Kidney epithelial cell (primary cell): Measurements from ENCODE around the gene ECM2. TPM values are rescaled to one million over a fixed set of nuclear protein-coding genes. Genes with fewer than 3 reads are reported as not detected.

Source experiments
- DNase-seq: peaks from one replicate; pipeline ENCODE4 v3.0.0-alpha.2; 2010; ENCODE audit warnings: low read depth
- H3K27me3 ChIP-seq: 2 replicates; pipeline ENCODE4 v1.6.0; 2011; ENCODE audit warnings: low read length; ENCODE audit not compliant: control insufficient read depth, insufficient read depth
- H3K36me3 ChIP-seq: 2 replicates; pipeline ENCODE4 v1.5.1; 2011; ENCODE audit warnings: low read length; ENCODE audit not compliant: control insufficient read depth, insufficient read depth
- H3K4me3 ChIP-seq: 2 replicates; pipeline ENCODE4 v1.5.1; 2011; ENCODE audit warnings: low read depth, mild to moderate bottlenecking, control low read depth, low read length
- CTCF ChIP-seq: IDR thresholded peaks from 2 replicates; pipeline ENCODE4 v1.5.1; 2011; ENCODE audit warnings: mild to moderate bottlenecking, moderate library complexity, low read length, control low read depth, inconsistent platforms; ENCODE audit not compliant: insufficient read depth, poor library complexity, severe bottlenecking
- total RNA-seq: library from RNA; depleted of rRNA; stranded (reverse); fragments of >200 nt; gene quantifications from 2 replicates; pipeline ENCODE4 v1.2.3, GENCODE V29; 2015

The ECM2 gene
- total RNA-seq, 1 donor from 2014 or later = not detected

- no peaks in the 10 kb centered on the region for H3K36me3 ChIP-seq
- H3K4me3 ChIP-seq = no peak overlapping the region
- no peaks in the 10 kb centered on the region for H3K27me3 ChIP-seq
- TF ChIP-seq CTCF = no peak
- no peak for DNase-seq
These were observed 56.4 kb downstream of the ECM2 start for GRCh38 chr9:92479346-92479745.

- TF ChIP-seq CTCF = no peak
- no peaks in the 10 kb centered on the region for H3K27me3 ChIP-seq
- no peaks in the 10 kb centered on the region for H3K36me3 ChIP-seq
- H3K4me3 ChIP-seq = no peak overlapping the region
- DNase-seq = no peak
These were observed 57.0 kb downstream of the ECM2 start for GRCh38 chr9:92478783-92479182.

- no peaks in the 10 kb centered on the region for H3K36me3 ChIP-seq
- no peak overlapping the region for H3K4me3 ChIP-seq
- no peaks in the 10 kb centered on the region for H3K27me3 ChIP-seq
- TF ChIP-seq CTCF = no peak
- DNase-seq = no peak
These were observed 58.8 kb downstream of the ECM2 start for GRCh38 chr9:92476962-92477361.

- no peaks in the 10 kb centered on the region for H3K27me3 ChIP-seq
- TF ChIP-seq CTCF = no peak
- H3K36me3 ChIP-seq = no peaks in the 10 kb centered on the region
- no peak overlapping the region for H3K4me3 ChIP-seq
- DNase-seq = no peak
These were observed 61.2 kb downstream of the ECM2 start for GRCh38 chr9:92474587-92474986.

GRCh38 chr9:92468206-92468605 is 67.6 kb downstream of the ECM2 start:
- TF ChIP-seq CTCF = no peak
- Histone ChIP-seq H3K27me3 (no peaks in the 10 kb centered on the region), H3K36me3 (no peaks in the 10 kb centered on the region), H3K4me3 (no peak overlapping the region)
- no peak for DNase-seq

GRCh38 chr9:92467511-92467910 is 68.3 kb downstream of the ECM2 start:
- H3K4me3 ChIP-seq = no peak overlapping the region
- no peak for DNase-seq
- TF ChIP-seq CTCF = no peak
- H3K27me3 ChIP-seq = no peaks in the 10 kb centered on the region
- H3K36me3 ChIP-seq = no peaks in the 10 kb centered on the region
